OCI-LY1 (cell line): ENCODE data around the gene GAPDHS.

Experiments used
- H2AFZ ChIP-seq: fragments of 200-600 bp; sonication (generic), shearing (Covaris generic); 2 replicates; pipeline ENCODE4 v1.6.0; 2014; ENCODE audit warnings: antibody characterized with exemption, mild to moderate bottlenecking, low read length
- H3F3A ChIP-seq: fragments of 200-600 bp; sonication (generic), shearing (Covaris generic); 2 replicates; pipeline ENCODE4 v1.6.0; 2014; ENCODE audit warnings: mild to moderate bottlenecking, antibody characterized with exemption, low read length, moderate library complexity; ENCODE audit not compliant: insufficient read depth
- H3K27ac ChIP-seq: fragments of 200-600 bp; sonication (generic); 2 replicates; pipeline ENCODE4 v1.5.1; 2014; ENCODE audit warnings: low read length, mixed run types, mild to moderate bottlenecking, low read depth; ENCODE audit not compliant: poor library complexity, severe bottlenecking
- H3K27me3 ChIP-seq: fragments of 200-600 bp; sonication (generic); 2 replicates; pipeline ENCODE4 v1.6.0; 2014; ENCODE audit warnings: antibody characterized with exemption, mild to moderate bottlenecking, low read length, moderate library complexity; ENCODE audit not compliant: insufficient read depth
- H3K36me3 ChIP-seq: fragments of 200-600 bp; sonication (generic); 2 replicates; pipeline ENCODE4 v1.6.1; 2014; ENCODE audit warnings: mild to moderate bottlenecking, antibody characterized with exemption, low read length, moderate library complexity, mixed read lengths; ENCODE audit not compliant: insufficient read depth
- H3K4me1 ChIP-seq: fragments of 200-600 bp; sonication (generic); 2 replicates; pipeline ENCODE4 v1.5.1; 2014; ENCODE audit warnings: mild to moderate bottlenecking, low read length, moderate library complexity; ENCODE audit not compliant: insufficient read depth, severe bottlenecking
- H3K4me2 ChIP-seq: fragments of 200-600 bp; sonication (generic), shearing (Covaris generic); 2 replicates; pipeline ENCODE4 v1.6.1; 2014; ENCODE audit warnings: low read length
- H3K4me3 ChIP-seq: fragments of 200-600 bp; sonication (generic); 2 replicates; pipeline ENCODE4 v1.5.1; 2014; ENCODE audit warnings: low read length, low read depth, mild to moderate bottlenecking, mixed read lengths; ENCODE audit not compliant: poor library complexity, severe bottlenecking
- H3K79me2 ChIP-seq: fragments of 200-600 bp; shearing (Covaris generic); 2 replicates; pipeline ENCODE4 v1.6.1; 2016; ENCODE audit warnings: mixed run types, low read length, mixed read lengths; ENCODE audit not compliant: insufficient read depth
- H3K9ac ChIP-seq: fragments of 200-600 bp; sonication (generic), shearing (Covaris generic); 2 replicates; pipeline ENCODE4 v1.6.1; 2014; ENCODE audit warnings: mild to moderate bottlenecking, low read length, mixed read lengths
- H3K9me2 ChIP-seq: fragments of 200-600 bp; sonication (generic), shearing (Covaris generic); 2 replicates; pipeline ENCODE4 v1.6.1; 2014; ENCODE audit warnings: low read depth, mild to moderate bottlenecking, low read length, mixed read lengths
- H3K9me3 ChIP-seq: fragments of 200-600 bp; shearing (Covaris generic); 2 replicates; pipeline ENCODE4 v1.6.1; 2014; ENCODE audit warnings: low read length, mixed read lengths
- H4K20me1 ChIP-seq: fragments of 200-600 bp; sonication (generic), shearing (Covaris generic); 2 replicates; pipeline ENCODE4 v1.6.0; 2016; ENCODE audit warnings: mild to moderate bottlenecking, low read length; ENCODE audit not compliant: insufficient read depth
- CTCF ChIP-seq: fragments of 200-600 bp; sonication (generic), shearing (Covaris generic); IDR thresholded peaks from 2 replicates; pipeline ENCODE4 v1.5.1; 2017; ENCODE audit warnings: mild to moderate bottlenecking, antibody characterized with exemption, low read length, moderate library complexity, mixed read lengths
- EZH2 ChIP-seq: fragments of 200-600 bp; sonication (generic), shearing (Covaris generic); IDR thresholded peaks from 2 replicates; pipeline ENCODE4 v1.8.0; 2017; ENCODE audit warnings: borderline replicate concordance, mixed run types, mild to moderate bottlenecking, antibody characterized with exemption, low read length, moderate library complexity, mixed read lengths

GAPDHS gene

GRCh38 chr19:35506011-35506410 lies 27.2 kb upstream of the GAPDHS start:
- no peak overlapping the region for H3K27ac ChIP-seq
- H3K9ac ChIP-seq = no peak overlapping the region
- no peaks in the 10 kb centered on the region for H3K9me3 ChIP-seq
- no peak overlapping the region for H3K4me2 ChIP-seq
- H4K20me1 ChIP-seq = no peaks in the 10 kb centered on the region
- H3F3A ChIP-seq = no peaks in the 10 kb centered on the region
- no peaks in the 10 kb centered on the region for H3K9me2 ChIP-seq
- H3K36me3 ChIP-seq = no peaks in the 10 kb centered on the region
- TF ChIP-seq EZH2 = no peak
- TF ChIP-seq CTCF = no peak
- no peaks in the 10 kb centered on the region for H3K4me1 ChIP-seq
- no peak overlapping the region for H2AFZ ChIP-seq
- peaks cover 7% of the 10 kb centered on the region; the same call in 1 of the 2 replicates for H3K27me3 ChIP-seq
- no peaks in the 10 kb centered on the region for H3K79me2 ChIP-seq
- H3K4me3 ChIP-seq = no peak overlapping the region

GRCh38 chr19:35507561-35507960 lies 25.7 kb upstream of the GAPDHS start:
- H3K36me3 ChIP-seq = no peaks in the 10 kb centered on the region
- no peaks in the 10 kb centered on the region for H3K9me2 ChIP-seq
- H3K9me3 ChIP-seq = no peaks in the 10 kb centered on the region
- TF ChIP-seq EZH2 (no peak), CTCF (no peak)
- no peaks in the 10 kb centered on the region for H4K20me1 ChIP-seq
- H3K4me3 ChIP-seq = no peak overlapping the region
- no peak overlapping the region for H2AFZ ChIP-seq
- H3F3A ChIP-seq = no peaks in the 10 kb centered on the region
- no peak overlapping the region for H3K27ac ChIP-seq
- no peak overlapping the region for H3K9ac ChIP-seq
- H3K4me1 ChIP-seq = no peaks in the 10 kb centered on the region
- no peaks in the 10 kb centered on the region for H3K79me2 ChIP-seq
- H3K27me3 ChIP-seq = peaks cover 7% of the 10 kb centered on the region; the same call in 1 of the 2 replicates
- H3K4me2 ChIP-seq = no peak overlapping the region

- H3K27me3 ChIP-seq = peaks cover 7% of the 10 kb centered on the region; the same call in 1 of the 2 replicates
- no peaks in the 10 kb centered on the region for H3K79me2 ChIP-seq
- TF ChIP-seq CTCF (no peak), EZH2 (no peak)
- no peaks in the 10 kb centered on the region for H3K9me2 ChIP-seq
- no peak overlapping the region for H3K27ac ChIP-seq
- no peaks in the 10 kb centered on the region for H3K36me3 ChIP-seq
- no peaks in the 10 kb centered on the region for H3F3A ChIP-seq
- no peak overlapping the region for H3K4me3 ChIP-seq
- H2AFZ ChIP-seq = no peak overlapping the region
- no peak overlapping the region for H3K9ac ChIP-seq
- no peaks in the 10 kb centered on the region for H4K20me1 ChIP-seq
- H3K9me3 ChIP-seq = no peaks in the 10 kb centered on the region
- H3K4me2 ChIP-seq = no peak overlapping the region
- no peaks in the 10 kb centered on the region for H3K4me1 ChIP-seq
These were observed 25.1 kb upstream of the GAPDHS start for GRCh38 chr19:35508129-35508528.
